CD4-positive, alpha-beta T cell (primary cell): Measurements from ENCODE around the gene ABLIM2. TPM values are rescaled to one million over a fixed set of nuclear protein-coding genes. Genes with fewer than 3 reads are reported as not detected.

Experiments
- ATAC-seq: fragments of 200-7000 bp; cut with Tn5 transposase; one replicate; pipeline ENCODE4 v1.10.0; 2022; ENCODE audit warnings: mild to moderate bottlenecking; ENCODE audit not compliant: poor library complexity
- CTCF ChIA-PET: fragments of 350-600 bp; sonication (Branson Sonifier 250); formaldehyde crosslinking; loops from one replicate; lab custom pipeline; 2021; ENCODE audit warnings: antibody characterized with exemption, inconsistent platforms; lab: Charles Lee
- POLR2A ChIA-PET: fragments of 350-600 bp; sonication (Branson Sonifier 250); formaldehyde crosslinking; loops from one replicate; lab custom pipeline; 2021; ENCODE audit warnings: antibody characterized with exemption, inconsistent platforms; lab: Charles Lee
- DNase-seq, 14 experiments: peaks; one replicate each; pipeline ENCODE4 v3.0.0-alpha.2; 2013 to 2020; ENCODE audit warnings: mixed read lengths in 2 of 14
- H3K27ac ChIP-seq, 2 donors: one replicate each; pipeline versions ENCODE4 v1.5.1 to v1.7.0; 2013; ENCODE audit warnings: low read length in 2 of 2, low read depth in 1 of 2, mild to moderate bottlenecking in 1 of 2
- H3K27me3 ChIP-seq, 2 experiments: 1 replicate in 1 of 2; 2 replicates in 1 of 2; pipeline versions ENCODE4 v1.6.1 to v1.7.0; 2013; ENCODE audit warnings: low read length in 2 of 2, control low read depth in 1 of 2, mild to moderate bottlenecking in 1 of 2, moderate library complexity in 1 of 2; ENCODE audit not compliant: insufficient read depth in 2 of 2, control insufficient read depth in 1 of 2
- H3K36me3 ChIP-seq: one replicate; pipeline ENCODE4 v1.6.1; 2013; ENCODE audit warnings: low read length, control low read depth; ENCODE audit not compliant: insufficient read depth
- H3K4me1 ChIP-seq: one replicate; pipeline ENCODE4 v1.6.1; 2013; ENCODE audit warnings: low read length, control low read depth; ENCODE audit not compliant: insufficient read depth
- H3K4me3 ChIP-seq: one replicate; pipeline ENCODE4 v1.5.1; 2013; ENCODE audit warnings: mild to moderate bottlenecking, low read length, moderate library complexity
- H3K9me3 ChIP-seq, 2 experiments: 1 replicate in 1 of 2; 2 replicates in 1 of 2; pipeline versions ENCODE4 v1.6.1 to v1.7.0; 2013; ENCODE audit warnings: low read length in 2 of 2, mild to moderate bottlenecking in 2 of 2, control low read depth in 1 of 2, moderate library complexity in 1 of 2; ENCODE audit not compliant: control insufficient read depth in 1 of 2, insufficient read depth in 1 of 2
- H3K27ac Mint-ChIP-seq: one replicate; pipeline ENCODE4 v1.8.0; 2020; ENCODE audit warnings: mixed read lengths
- H3K27me3 Mint-ChIP-seq: one replicate; pipeline ENCODE4 v1.8.0; 2021; ENCODE audit warnings: mixed read lengths
- H3K36me3 Mint-ChIP-seq: one replicate; pipeline ENCODE4 v1.8.0; 2021; ENCODE audit warnings: low read depth, mixed read lengths
- H3K4me1 Mint-ChIP-seq: one replicate; pipeline ENCODE4 v1.8.0; 2021; ENCODE audit warnings: low read depth, mixed read lengths
- H3K4me3 Mint-ChIP-seq: one replicate; pipeline ENCODE4 v1.8.0; 2020; ENCODE audit warnings: mild to moderate bottlenecking, mixed read lengths
- H3K9me3 Mint-ChIP-seq: one replicate; pipeline ENCODE4 v1.8.0; 2020; ENCODE audit warnings: mixed read lengths
- intact Hi-C, 2 experiments: fragments of 100-400 bp; cut with DNase I in 1 of 2; cut with micrococcal nuclease in 1 of 2; formaldehyde crosslinking; loops; one replicate each; pipeline versions ENCODE4 v1.15.1 to v1.9.0; 2023 to 2025; cut with DNase I, micrococcal nuclease
- total RNA-seq, 174 experiments: library from RNA in 2 of 174; stranded (reverse) in 2 of 174; gene quantifications; one replicate each; pipeline ENCODE4 v1.2.3 and lab custom pipeline; 2021 to 2026
- TF ChIP-seq, protein P1 (sequence below): fragments of 200-600 bp; IDR thresholded peaks from one replicate; pipeline ENCODE4 v1.8.0; 2022; ENCODE audit warnings: antibody characterized with exemption, mild to moderate bottlenecking

The ABLIM2 gene
- total RNA-seq, 2 experiments from 2014 or later, result 2.5 to 2.7 TPM

DNA sequence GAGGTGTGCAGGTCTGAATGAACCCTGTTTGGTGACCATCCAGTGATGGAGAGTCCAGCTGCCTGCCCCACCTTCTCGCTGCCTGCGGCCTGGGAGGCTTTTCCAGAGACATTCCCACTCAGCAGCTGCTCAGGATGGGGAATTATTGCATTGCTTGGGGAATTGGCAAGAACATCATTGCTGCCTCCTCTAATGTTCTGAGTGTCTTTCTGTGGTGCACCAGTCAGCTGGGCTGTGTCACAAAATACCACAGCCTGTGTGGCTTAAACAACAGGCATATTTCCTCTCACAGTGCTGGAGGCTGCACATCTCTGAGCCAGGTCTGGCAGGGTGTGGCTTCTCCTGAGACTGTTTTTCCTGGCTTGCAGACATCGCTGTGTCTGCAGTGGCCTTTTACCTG lies 132.2 kb downstream of the ABLIM2 start:
- no peak overlapping the region for H3K4me3 ChIP-seq
- ATAC-seq, result no peak
- DNase-seq, result no peak
- TF ChIP-seq, protein P1, sequence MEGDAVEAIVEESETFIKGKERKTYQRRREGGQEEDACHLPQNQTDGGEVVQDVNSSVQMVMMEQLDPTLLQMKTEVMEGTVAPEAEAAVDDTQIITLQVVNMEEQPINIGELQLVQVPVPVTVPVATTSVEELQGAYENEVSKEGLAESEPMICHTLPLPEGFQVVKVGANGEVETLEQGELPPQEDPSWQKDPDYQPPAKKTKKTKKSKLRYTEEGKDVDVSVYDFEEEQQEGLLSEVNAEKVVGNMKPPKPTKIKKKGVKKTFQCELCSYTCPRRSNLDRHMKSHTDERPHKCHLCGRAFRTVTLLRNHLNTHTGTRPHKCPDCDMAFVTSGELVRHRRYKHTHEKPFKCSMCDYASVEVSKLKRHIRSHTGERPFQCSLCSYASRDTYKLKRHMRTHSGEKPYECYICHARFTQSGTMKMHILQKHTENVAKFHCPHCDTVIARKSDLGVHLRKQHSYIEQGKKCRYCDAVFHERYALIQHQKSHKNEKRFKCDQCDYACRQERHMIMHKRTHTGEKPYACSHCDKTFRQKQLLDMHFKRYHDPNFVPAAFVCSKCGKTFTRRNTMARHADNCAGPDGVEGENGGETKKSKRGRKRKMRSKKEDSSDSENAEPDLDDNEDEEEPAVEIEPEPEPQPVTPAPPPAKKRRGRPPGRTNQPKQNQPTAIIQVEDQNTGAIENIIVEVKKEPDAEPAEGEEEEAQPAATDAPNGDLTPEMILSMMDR, result no peak
- no peaks in the 10 kb centered on the region for H3K4me1 ChIP-seq
- H3K27ac ChIP-seq, result no peak overlapping the region
- H3K27me3 ChIP-seq, result no peaks in the 10 kb centered on the region
- Mint-ChIP-seq H3K4me3 (no peak overlapping the region), H3K4me1 (no peaks in the 10 kb centered on the region), H3K27me3 (no peaks in the 10 kb centered on the region), H3K27ac (no peak overlapping the region), H3K36me3 (no peaks in the 10 kb centered on the region), H3K9me3 (no peaks in the 10 kb centered on the region)
- no peaks in the 10 kb centered on the region for H3K9me3 ChIP-seq
- ChIA-PET CTCF (no interaction called here), POLR2A (no interaction called here)
- intact Hi-C loops, result no loop called here
- no peaks in the 10 kb centered on the region for H3K36me3 ChIP-seq

DNA sequence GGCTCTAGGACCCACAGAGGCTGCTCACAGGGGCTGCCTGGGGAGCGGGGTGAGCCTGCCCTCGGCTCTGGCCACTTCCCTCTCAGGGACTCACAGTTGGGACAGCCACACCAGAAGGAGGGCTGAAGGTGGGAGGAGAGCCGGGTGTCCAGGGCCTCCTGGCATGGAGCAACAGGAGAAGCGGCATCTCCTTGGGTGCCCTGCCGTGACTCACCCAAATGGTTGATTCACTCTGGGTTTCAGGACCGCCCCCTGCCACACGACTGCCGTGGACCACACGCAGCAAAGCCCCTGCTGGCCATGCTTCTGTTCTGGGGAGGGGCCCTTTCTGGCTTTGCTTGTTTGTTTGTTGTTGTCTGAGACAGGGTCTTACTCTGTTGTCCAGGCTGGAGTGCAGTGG lies 132.9 kb downstream of the ABLIM2 start:
- H3K27me3 ChIP-seq, result no peaks in the 10 kb centered on the region
- H3K36me3 ChIP-seq, result no peaks in the 10 kb centered on the region
- DNase-seq, result no peak
- no peak overlapping the region for H3K27ac ChIP-seq
- Mint-ChIP-seq H3K4me1 (no peaks in the 10 kb centered on the region), H3K9me3 (no peaks in the 10 kb centered on the region), H3K27ac (no peak overlapping the region), H3K4me3 (no peak overlapping the region), H3K36me3 (no peaks in the 10 kb centered on the region), H3K27me3 (no peaks in the 10 kb centered on the region)
- H3K4me3 ChIP-seq, result no peak overlapping the region
- intact Hi-C loops, result no loop called here
- no peaks in the 10 kb centered on the region for H3K4me1 ChIP-seq
- no peaks in the 10 kb centered on the region for H3K9me3 ChIP-seq
- TF ChIP-seq, protein P1, result no peak
- no peak for ATAC-seq
- ChIA-PET POLR2A (no interaction called here), CTCF (no interaction called here)

DNA sequence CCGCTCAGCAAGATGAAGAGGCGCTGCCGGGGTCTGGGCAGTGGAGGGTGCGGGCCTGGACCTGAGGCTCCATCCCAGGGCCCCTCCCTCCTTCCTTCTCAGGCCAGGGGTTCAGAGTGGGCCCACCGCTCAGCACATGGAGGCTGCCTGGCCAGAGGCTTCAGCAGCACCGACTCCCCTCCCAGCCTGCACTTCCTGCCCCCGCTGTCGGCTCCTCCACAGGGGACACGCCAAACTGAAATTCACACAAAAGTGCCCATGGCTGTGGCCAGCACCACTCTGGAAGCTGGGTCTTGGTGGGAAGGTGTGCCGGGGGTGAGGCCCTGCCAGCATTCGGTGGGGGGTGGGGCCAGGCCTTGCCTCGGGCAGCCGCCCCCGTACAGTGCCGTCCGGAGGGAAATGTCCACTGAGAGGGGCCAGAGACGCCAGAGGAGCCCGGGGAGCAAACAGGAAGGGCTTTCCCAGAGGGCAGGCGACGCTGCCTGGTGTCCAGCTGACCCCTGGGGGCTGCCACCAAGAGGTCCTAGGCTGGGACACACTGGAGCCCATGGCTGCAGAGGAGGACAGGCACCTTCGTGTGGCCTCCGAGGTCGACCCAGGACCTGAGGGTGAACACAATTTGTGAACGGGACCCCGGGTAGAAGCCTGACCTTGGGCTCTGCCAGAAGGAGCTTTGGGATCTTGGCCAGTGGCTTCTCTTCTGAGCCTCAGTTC lies 134.4 kb downstream of the ABLIM2 start:
- DNase-seq (no peak), ATAC-seq (no peak)
- no peak overlapping the region for H3K4me3 Mint-ChIP-seq
- no peak overlapping the region for H3K4me3 ChIP-seq
- TF ChIP-seq, protein P1, result no peak
- CTCF ChIA-PET, result no interaction called here
- H3K27ac Mint-ChIP-seq, result no peak overlapping the region
- H3K27ac ChIP-seq, result no peak overlapping the region
- intact Hi-C loops, result no loop called here
- no peaks in the 10 kb centered on the region for H3K36me3 ChIP-seq
- H3K4me1 Mint-ChIP-seq, result no peaks in the 10 kb centered on the region
- POLR2A ChIA-PET, result no interaction called here
- no peaks in the 10 kb centered on the region for H3K27me3 Mint-ChIP-seq
- H3K36me3 Mint-ChIP-seq, result no peaks in the 10 kb centered on the region
- no peaks in the 10 kb centered on the region for H3K27me3 ChIP-seq
- no peaks in the 10 kb centered on the region for H3K9me3 Mint-ChIP-seq
- H3K9me3 ChIP-seq, result no peaks in the 10 kb centered on the region
- H3K4me1 ChIP-seq, result no peaks in the 10 kb centered on the region
